Measurements from ENCODE around the gene NPTX1.

NPTX1 gene

GRCh38 chr17:80427366-80428282, 48.8 kb downstream of the NPTX1 start:
- Histone ChIP-seq H3K27me3 (replicated peaks) (no peaks in the 10 kb centered on the region), H3K4me3 (ENCODE audit: low read depth, low read length) (no peak overlapping the region), H3K27ac (no peak overlapping the region), H3K36me3 (replicated peaks) (no peaks in the 10 kb centered on the region)
- no peak for TF ChIP-seq CTCF (IDR thresholded peaks at IDR 0.05; ENCODE audit: low read depth, low read length, missing control alignments)
- in situ Hi-C loops (cut with HindIII; ENCODE audit: low pct_ligation_motif_present, low sequenced_read_pairs) = loop anchor here (25.0 kb wide), 1 partner anchor 435 kb away; no protein-coding TSS in a partner anchor
- no peak for DNase-seq

- in situ Hi-C loops (cut with HindIII; ENCODE audit: low pct_ligation_motif_present, low sequenced_read_pairs) = loop anchor here (25.0 kb wide), 1 partner anchor 436 kb away; no protein-coding TSS in a partner anchor
- H3K36me3 ChIP-seq (replicated peaks) = no peaks in the 10 kb centered on the region
- peak; percentile 42 for DNase-seq
- H3K27me3 ChIP-seq (replicated peaks) = no peaks in the 10 kb centered on the region
- H3K27ac ChIP-seq = no peak overlapping the region
- no peak overlapping the region for H3K4me3 ChIP-seq (ENCODE audit: low read depth, low read length)
- TF ChIP-seq CTCF (IDR thresholded peaks at IDR 0.05; ENCODE audit: low read depth, low read length, missing control alignments) = peak; percentile 92
Observed at GRCh38 chr17:80426671-80427326, 49.6 kb downstream of the NPTX1 start.

GRCh38 chr17:80425835-80426426, 50.5 kb downstream of the NPTX1 start:
- Histone ChIP-seq H3K27me3 (replicated peaks) (no peaks in the 10 kb centered on the region), H3K27ac (no peak overlapping the region), H3K36me3 (replicated peaks) (no peaks in the 10 kb centered on the region), H3K4me3 (ENCODE audit: low read depth, low read length) (no peak overlapping the region)
- no peak for DNase-seq
- no peak for TF ChIP-seq CTCF (IDR thresholded peaks at IDR 0.05; ENCODE audit: low read depth, low read length, missing control alignments)
- in situ Hi-C loops (cut with HindIII; ENCODE audit: low pct_ligation_motif_present, low sequenced_read_pairs) = loop anchor here (25.0 kb wide), 1 partner anchor 436 kb away; no protein-coding TSS in a partner anchor

GRCh38 chr17:80424878-80425765, 51.3 kb downstream of the NPTX1 start:
- DNase-seq = no peak
- no peaks in the 10 kb centered on the region for H3K27me3 ChIP-seq (replicated peaks)
- TF ChIP-seq CTCF (IDR thresholded peaks at IDR 0.05; ENCODE audit: low read depth, low read length, missing control alignments) = peak; percentile 35
- no peak overlapping the region for H3K27ac ChIP-seq
- in situ Hi-C loops (cut with HindIII; ENCODE audit: low pct_ligation_motif_present, low sequenced_read_pairs) = loop anchor here (25.0 kb wide), 1 partner anchor 437 kb away; no protein-coding TSS in a partner anchor
- H3K4me3 ChIP-seq (ENCODE audit: low read depth, low read length) = no peak overlapping the region
- no peaks in the 10 kb centered on the region for H3K36me3 ChIP-seq (replicated peaks)

GRCh38 chr17:80424261-80424660, 52.1 kb downstream of the NPTX1 start:
- Histone ChIP-seq H3K4me3 (ENCODE audit: low read depth, low read length) (no peak overlapping the region), H3K27ac (no peak overlapping the region), H3K27me3 (replicated peaks) (no peaks in the 10 kb centered on the region), H3K36me3 (replicated peaks) (peaks cover 2% of the 10 kb centered on the region)
- DNase-seq = no peak
- TF ChIP-seq CTCF (IDR thresholded peaks at IDR 0.05; ENCODE audit: low read depth, low read length, missing control alignments) = no peak
- in situ Hi-C loops (cut with HindIII; ENCODE audit: low pct_ligation_motif_present, low sequenced_read_pairs) = no loop called here

Data from brain microvascular endothelial cell (primary cell).